Fibroblast of lung (primary cell): Measurements from ENCODE around the gene SFXN3. TPM values are rescaled to one million over a fixed set of nuclear protein-coding genes. Genes with fewer than 3 reads are reported as not detected.

Experiments
- DNase-seq, 2 donors: peaks; one replicate each; pipeline versions ENCODE4 v3.0.0 to v3.0.0-alpha.2; 2010; ENCODE audit warnings: low read depth in 2 of 2
- H2AFZ ChIP-seq: 2 replicates; pipeline ENCODE4 v1.5.1; 2012; ENCODE audit warnings: low read length, control low read depth, inconsistent platforms
- H3K27ac ChIP-seq: 2 replicates; pipeline ENCODE4 v1.5.1; 2011; ENCODE audit warnings: low read length, control low read depth; ENCODE audit not compliant: insufficient read depth
- H3K27me3 ChIP-seq: 2 replicates; pipeline ENCODE4 v1.5.1; 2011; ENCODE audit warnings: mild to moderate bottlenecking, low read length; ENCODE audit not compliant: control insufficient read depth, insufficient read depth
- H3K36me3 ChIP-seq: 2 replicates; pipeline ENCODE4 v1.5.1; 2011; ENCODE audit warnings: low read length; ENCODE audit not compliant: control insufficient read depth, insufficient read depth
- H3K4me1 ChIP-seq: 2 replicates; pipeline ENCODE4 v1.5.1; 2011; ENCODE audit warnings: low read length; ENCODE audit not compliant: control insufficient read depth, insufficient read depth; ENCODE audit errors: extremely low read depth
- H3K4me2 ChIP-seq: 2 replicates; pipeline ENCODE4 v1.5.1; 2011; ENCODE audit warnings: low read length, control low read depth; ENCODE audit not compliant: insufficient read depth; ENCODE audit errors: extremely low read depth
- H3K4me3 ChIP-seq, 4 experiments: fragments of 200-600 bp in 1 of 4; sonication (generic) in 1 of 4; replicated peaks in 1 of 4; 2 replicates each; pipeline ENCODE4 v1.5.1; 2011 to 2016; ENCODE audit warnings: low read length in 4 of 4, low read depth in 3 of 4, mild to moderate bottlenecking in 3 of 4, control low read depth in 2 of 4, inconsistent platforms in 1 of 4, mixed read lengths in 1 of 4; ENCODE audit not compliant: insufficient read depth in 1 of 4; ENCODE audit errors: control extremely low read depth in 1 of 4
- H3K79me2 ChIP-seq: 2 replicates; pipeline ENCODE4 v1.5.1; 2012; ENCODE audit warnings: mild to moderate bottlenecking, low read length, inconsistent platforms; ENCODE audit not compliant: control insufficient read depth, insufficient read depth
- H3K9ac ChIP-seq: 2 replicates; pipeline ENCODE4 v1.5.1; 2011; ENCODE audit warnings: mild to moderate bottlenecking, low read length, control low read depth; ENCODE audit not compliant: insufficient read depth
- H3K9me3 ChIP-seq: 2 replicates; pipeline ENCODE4 v1.5.1; 2012; ENCODE audit warnings: low read depth, low read length; ENCODE audit not compliant: control insufficient read depth, insufficient read depth
- H4K20me1 ChIP-seq: 2 replicates; pipeline ENCODE4 v1.5.1; 2011; ENCODE audit warnings: low read length; ENCODE audit not compliant: control insufficient read depth, insufficient read depth; ENCODE audit errors: extremely low read depth
- EZH2 ChIP-seq: IDR thresholded peaks from 2 replicates; pipeline ENCODE4 v1.5.1; 2012; ENCODE audit warnings: low read length, control low read depth, mild to moderate bottlenecking; ENCODE audit errors: missing control alignments
- polyA plus RNA-seq, 2 donors: library from polyadenylated mRNA; depleted of rRNA in 1 of 2; stranded (reverse) in 1 of 2; unstranded in 1 of 2; fragments of >200 nt; gene quantifications; 2 replicates each; pipeline ENCODE4 v1.2.1, GENCODE V29; 2011 to 2012; ENCODE audit warnings: missing spikeins in 1 of 2
- total RNA-seq: library from RNA; depleted of rRNA; stranded (reverse); fragments of >200 nt; gene quantifications from 2 replicates; pipeline ENCODE4 v1.2.1, GENCODE V29; 2014
- TF ChIP-seq, protein P1 (sequence below), 2 donors: IDR thresholded peaks in 1 of 2; conservative IDR thresholded peaks in 1 of 2; 1 replicate in 1 of 2; 2 replicates in 1 of 2; pipeline ENCODE4 v1.5.1; 2011 to 2012; ENCODE audit warnings: low read length in 2 of 2, control low read depth in 1 of 2, inconsistent platforms in 1 of 2, low read depth in 1 of 2, mild to moderate bottlenecking in 1 of 2

SFXN3 gene
- total and polyA plus RNA-seq, 2 donors (not counting 1 experiment from before 2014, with no cell fraction given), result 55.0 to 79.3 TPM

DNA sequence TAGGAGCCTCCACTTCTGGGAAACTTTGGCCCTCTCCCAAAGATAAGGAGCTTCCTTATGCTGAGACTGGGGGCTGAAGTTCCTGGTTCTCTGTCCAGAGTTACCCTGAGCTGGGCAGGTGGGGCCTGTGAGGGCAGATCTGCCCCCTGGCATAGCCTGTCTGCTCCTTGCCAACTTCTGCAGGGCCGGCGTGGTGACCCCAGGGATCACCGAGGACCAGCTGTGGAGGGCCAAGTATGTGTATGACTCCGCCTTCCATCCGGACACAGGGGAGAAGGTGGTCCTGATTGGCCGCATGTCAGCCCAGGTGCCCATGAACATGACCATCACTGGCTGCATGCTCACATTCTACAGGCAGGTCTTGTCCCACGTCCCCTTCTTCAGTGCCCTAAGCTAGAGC lies 4.3 kb downstream of the SFXN3 start:
- Histone ChIP-seq H3K4me1 (peaks cover 7% of the 10 kb centered on the region), H3K36me3 (peaks cover 24% of the 10 kb centered on the region), H4K20me1 (no peaks in the 10 kb centered on the region), H3K27ac (no peak overlapping the region), H3K27me3 (no peaks in the 10 kb centered on the region), H3K79me2 (peaks cover 23% of the 10 kb centered on the region), H3K4me3 (no peak overlapping the region), H3K9ac (no peak overlapping the region), H3K4me2 (no peak overlapping the region), H2AFZ (no peak overlapping the region), H3K9me3 (no peaks in the 10 kb centered on the region)
- no peak for TF ChIP-seq EZH2
- TF ChIP-seq, protein P1, sequence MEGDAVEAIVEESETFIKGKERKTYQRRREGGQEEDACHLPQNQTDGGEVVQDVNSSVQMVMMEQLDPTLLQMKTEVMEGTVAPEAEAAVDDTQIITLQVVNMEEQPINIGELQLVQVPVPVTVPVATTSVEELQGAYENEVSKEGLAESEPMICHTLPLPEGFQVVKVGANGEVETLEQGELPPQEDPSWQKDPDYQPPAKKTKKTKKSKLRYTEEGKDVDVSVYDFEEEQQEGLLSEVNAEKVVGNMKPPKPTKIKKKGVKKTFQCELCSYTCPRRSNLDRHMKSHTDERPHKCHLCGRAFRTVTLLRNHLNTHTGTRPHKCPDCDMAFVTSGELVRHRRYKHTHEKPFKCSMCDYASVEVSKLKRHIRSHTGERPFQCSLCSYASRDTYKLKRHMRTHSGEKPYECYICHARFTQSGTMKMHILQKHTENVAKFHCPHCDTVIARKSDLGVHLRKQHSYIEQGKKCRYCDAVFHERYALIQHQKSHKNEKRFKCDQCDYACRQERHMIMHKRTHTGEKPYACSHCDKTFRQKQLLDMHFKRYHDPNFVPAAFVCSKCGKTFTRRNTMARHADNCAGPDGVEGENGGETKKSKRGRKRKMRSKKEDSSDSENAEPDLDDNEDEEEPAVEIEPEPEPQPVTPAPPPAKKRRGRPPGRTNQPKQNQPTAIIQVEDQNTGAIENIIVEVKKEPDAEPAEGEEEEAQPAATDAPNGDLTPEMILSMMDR (conservative IDR thresholded peaks at IDR 0.05 in 1 of 2, IDR thresholded peaks at IDR 0.05 in 1 of 2; ENCODE audit: low read depth in 1 of 2, low read length in 2 of 2), result no peak
- no peak for DNase-seq

DNA sequence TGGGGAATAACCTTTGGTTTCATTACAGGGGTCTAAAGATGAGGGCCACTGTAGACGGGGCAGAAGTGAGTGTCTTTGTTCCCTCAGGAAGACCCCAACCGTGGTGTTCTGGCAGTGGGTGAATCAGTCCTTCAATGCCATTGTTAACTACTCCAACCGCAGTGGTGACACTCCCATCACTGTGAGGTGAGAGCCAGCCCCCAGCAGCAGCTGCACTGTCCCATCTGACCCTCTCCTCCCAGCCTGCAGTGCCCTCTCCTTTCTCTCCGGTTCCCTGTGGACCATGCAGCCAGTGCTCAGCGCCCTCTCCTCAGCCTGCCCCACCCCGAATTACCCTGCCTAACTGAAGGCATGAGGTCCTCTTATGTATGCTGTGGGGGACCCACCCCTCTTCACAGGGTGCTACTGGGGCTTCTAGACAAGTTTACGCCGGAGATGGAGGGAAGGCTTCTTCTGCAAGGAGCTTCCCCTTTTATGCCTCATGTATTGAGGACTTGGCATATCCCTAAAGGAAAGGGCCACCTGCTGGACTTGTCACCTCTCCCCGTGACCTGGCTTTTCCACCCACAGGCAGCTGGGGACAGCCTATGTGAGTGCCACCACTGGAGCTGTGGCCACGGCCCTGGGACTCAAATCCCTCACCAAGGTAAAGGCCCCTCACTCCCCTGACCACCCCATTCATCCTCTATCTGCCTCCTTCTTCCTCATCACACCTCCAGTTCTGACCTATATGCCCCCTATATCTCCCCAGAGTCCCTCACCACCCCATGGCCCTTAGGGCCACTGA lies 5.1 kb downstream of the SFXN3 start:
- Histone ChIP-seq H4K20me1 (no peaks in the 10 kb centered on the region), H3K4me2 (no peak overlapping the region), H3K9me3 (no peaks in the 10 kb centered on the region), H3K27me3 (no peaks in the 10 kb centered on the region), H3K36me3 (peaks cover 24% of the 10 kb centered on the region), H3K27ac (no peak overlapping the region), H3K9ac (no peak overlapping the region), H2AFZ (no peak overlapping the region), H3K4me1 (peaks cover 4% of the 10 kb centered on the region), H3K79me2 (peaks cover 23% of the 10 kb centered on the region), H3K4me3 (no peak overlapping the region)
- TF ChIP-seq, protein P1 (conservative IDR thresholded peaks at IDR 0.05 in 1 of 2, IDR thresholded peaks at IDR 0.05 in 1 of 2; ENCODE audit: low read depth in 1 of 2, low read length in 2 of 2), result no peak
- TF ChIP-seq EZH2, result no peak
- DNase-seq, result no peak

DNA sequence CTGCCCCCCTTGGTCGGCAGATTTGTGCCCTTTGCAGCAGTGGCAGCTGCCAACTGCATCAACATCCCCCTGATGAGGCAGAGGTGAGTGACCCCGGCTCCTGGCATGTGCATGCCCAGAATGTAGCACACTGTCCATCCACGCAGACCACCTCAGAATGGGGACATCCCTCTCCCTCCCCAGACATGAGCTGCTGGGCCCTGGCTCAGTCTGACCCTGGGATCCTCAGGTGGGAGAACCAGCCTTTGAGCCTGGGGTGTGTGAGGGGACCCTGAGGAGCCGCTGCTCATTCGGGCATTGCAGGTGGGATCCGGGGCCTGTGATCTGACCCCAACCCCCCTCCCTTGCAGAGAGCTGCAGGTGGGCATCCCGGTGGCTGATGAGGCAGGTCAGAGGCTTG lies 5.7 kb downstream of the SFXN3 start:
- no peak overlapping the region for H3K9ac ChIP-seq
- peaks cover 23% of the 10 kb centered on the region for H3K79me2 ChIP-seq
- no peak for DNase-seq
- peaks cover 24% of the 10 kb centered on the region for H3K36me3 ChIP-seq
- peaks cover 4% of the 10 kb centered on the region for H3K4me1 ChIP-seq
- H3K4me2 ChIP-seq, result no peak overlapping the region
- no peak overlapping the region for H2AFZ ChIP-seq
- no peaks in the 10 kb centered on the region for H4K20me1 ChIP-seq
- no peaks in the 10 kb centered on the region for H3K9me3 ChIP-seq
- TF ChIP-seq, protein P1 (conservative IDR thresholded peaks at IDR 0.05 in 1 of 2, IDR thresholded peaks at IDR 0.05 in 1 of 2; ENCODE audit: low read depth in 1 of 2, low read length in 2 of 2), result no peak
- no peak for TF ChIP-seq EZH2
- no peak overlapping the region for H3K27ac ChIP-seq
- no peak overlapping the region for H3K4me3 ChIP-seq
- no peaks in the 10 kb centered on the region for H3K27me3 ChIP-seq
